Mesothelial cell of epicardium (in vitro differentiated cells): ENCODE results near the gene POLK. TPM values are rescaled to one million over a fixed set of nuclear protein-coding genes. Genes with fewer than 3 reads are reported as not detected.

Source experiments
- DNase-seq, 2 experiments: peaks; one replicate each; pipeline ENCODE4 v3.0.0; 2021; ENCODE audit warnings: low spot score in 2 of 2; ENCODE audit not compliant: unreplicated experiment in 2 of 2
- H3K27ac Mint-ChIP-seq: 2 replicates; pipeline ENCODE4 v1.8.0; 2021; ENCODE audit warnings: mixed read lengths
- H3K27me3 Mint-ChIP-seq: 2 replicates; pipeline ENCODE4 v1.8.0; 2021; ENCODE audit warnings: low read depth, mixed read lengths
- H3K36me3 Mint-ChIP-seq: 2 replicates; pipeline ENCODE4 v1.8.0; 2021; ENCODE audit warnings: mixed read lengths
- H3K4me1 Mint-ChIP-seq: 2 replicates; pipeline ENCODE4 v1.8.0; 2021; ENCODE audit warnings: mixed read lengths
- H3K4me3 Mint-ChIP-seq: 2 replicates; pipeline ENCODE4 v1.8.0; 2021; ENCODE audit warnings: mild to moderate bottlenecking, moderate library complexity, mixed read lengths
- H3K9me3 Mint-ChIP-seq: 2 replicates; pipeline ENCODE4 v1.8.0; 2021; ENCODE audit warnings: mixed read lengths
- CTCF ChIP-seq: fragments of 200-600 bp; sonication (generic); IDR thresholded peaks from one replicate; pipeline ENCODE4 v1.5.0; 2021; ENCODE audit warnings: antibody characterized with exemption; ENCODE audit not compliant: unreplicated experiment
- total RNA-seq: library from RNA; stranded (reverse); gene quantifications from 3 replicates; pipeline ENCODE4 v1.2.1, GENCODE V29; 2021

Gene POLK
- 25.9 to 29.7 TPM (median 29.2 TPM) in 3 replicates for total RNA-seq

- no peak for TF ChIP-seq CTCF
- no peaks in the 10 kb centered on the region for H3K27me3 Mint-ChIP-seq
- H3K36me3 Mint-ChIP-seq = peaks cover 4% of the 10 kb centered on the region
- H3K4me3 Mint-ChIP-seq = peak within 1 kb of the TSS; percentile 98
- peaks cover 10% of the 10 kb centered on the region for H3K9me3 Mint-ChIP-seq
- peak within 1 kb of the TSS; percentile 98 for H3K27ac Mint-ChIP-seq
- peak; percentile 91 to 94 for DNase-seq
- H3K4me1 Mint-ChIP-seq = peaks cover 37% of the 10 kb centered on the region
Measured at GRCh38 chr5:75511435-75512382, at the start of gene POLK, which contains the start of gene CERT1. Gene POLK, plus strand, starts transcription at chr5:75511891. Gene CERT1, minus strand, starts transcription at chr5:75511629. Its CDS starts 422 bp downstream, at chr5:75511207.

GRCh38 chr5:75463726-75464125, 48.0 kb upstream of the POLK start:
- peaks cover 14% of the 10 kb centered on the region for H3K4me1 Mint-ChIP-seq
- no peak overlapping the region for H3K27ac Mint-ChIP-seq
- no peak for TF ChIP-seq CTCF

GRCh38 chr5:75465480-75465879, 46.2 kb upstream of the POLK start:
- Mint-ChIP-seq H3K4me1 (peaks cover 14% of the 10 kb centered on the region), H3K27me3 (no peaks in the 10 kb centered on the region), H3K4me3 (no peak overlapping the region), H3K27ac (peak overlapping the region; percentile 24), H3K36me3 (peaks cover 33% of the 10 kb centered on the region), H3K9me3 (peaks cover 33% of the 10 kb centered on the region)
- no peak for TF ChIP-seq CTCF
- DNase-seq = no peak

More at GRCh38 chr5:75463726-75464125, 48.0 kb upstream of the POLK start:
- no peak overlapping the region for H3K4me3 Mint-ChIP-seq
- no peaks in the 10 kb centered on the region for H3K27me3 Mint-ChIP-seq
- peaks cover 25% of the 10 kb centered on the region for H3K36me3 Mint-ChIP-seq
- DNase-seq = no peak
- peaks cover 18% of the 10 kb centered on the region for H3K9me3 Mint-ChIP-seq

- no peak for TF ChIP-seq CTCF
- peaks cover 11% of the 10 kb centered on the region for H3K4me1 Mint-ChIP-seq
- H3K9me3 Mint-ChIP-seq = peaks cover 40% of the 10 kb centered on the region
- DNase-seq = no peak
- no peak overlapping the region for H3K27ac Mint-ChIP-seq
- H3K36me3 Mint-ChIP-seq = peaks cover 39% of the 10 kb centered on the region
- no peak overlapping the region for H3K4me3 Mint-ChIP-seq
- no peaks in the 10 kb centered on the region for H3K27me3 Mint-ChIP-seq
Measured at GRCh38 chr5:75466006-75466716, 45.5 kb upstream of the POLK start.

- peaks cover 43% of the 10 kb centered on the region for H3K9me3 Mint-ChIP-seq
- no peaks in the 10 kb centered on the region for H3K27me3 Mint-ChIP-seq
- H3K27ac Mint-ChIP-seq = no peak overlapping the region
Measured at GRCh38 chr5:75468593-75468992, 43.1 kb upstream of the POLK start.

More at GRCh38 chr5:75468593-75468992, 43.1 kb upstream of the POLK start:
- TF ChIP-seq CTCF = no peak
- H3K36me3 Mint-ChIP-seq = peaks cover 36% of the 10 kb centered on the region
- DNase-seq = no peak
- peaks cover 11% of the 10 kb centered on the region for H3K4me1 Mint-ChIP-seq
- H3K4me3 Mint-ChIP-seq = no peak overlapping the region
